ENCODE measurements around the gene DBF4B. TPM values are rescaled to one million over a fixed set of nuclear protein-coding genes. Genes with fewer than 3 reads are reported as not detected.
A peak's percentile ranks its signal among the peaks of the same experiment; 100 is the strongest.
"Not testable (repeated sequence)": the region's sequence is repeated elsewhere in the genome, so short reads cannot be mapped to it uniquely, and the experiment has no call there.

DBF4B gene
- total RNA-seq, 3 donors from 2014 or later, result 2.3 to 7.5 (median 3.2) TPM

- TF ChIP-seq POLR2A (IDR thresholded peaks at IDR 0.05) (no peak), POLR2AphosphoS5 (IDR thresholded peaks at IDR 0.05) (no peak)
- no peaks in the 10 kb centered on the region for H3K27me3 ChIP-seq
- intact Hi-C loops (cut with DNase I; ENCODE audit: low total_unique reads), result no loop called here
- peaks cover 0 to 7% of the 10 kb centered on the region in 2 donors for H3K4me1 ChIP-seq
- no peaks in the 10 kb centered on the region for H3K9me3 ChIP-seq
- no peak for DNase-seq (ENCODE audit: low spot score in 2 of 2)
- H3K27ac ChIP-seq, result peak overlapping the region; percentile 70 to 76
- H3K4me3 ChIP-seq, result peak overlapping the region; percentile 64 to 92 (median 87)
- no peaks in the 10 kb centered on the region for H3K36me3 ChIP-seq
Measured at GRCh38 chr17:44707755-44708400, 587 bp upstream of the DBF4B start.

- H3K36me3 ChIP-seq, result no peaks in the 10 kb centered on the region
- intact Hi-C loops (cut with DNase I; ENCODE audit: low total_unique reads), result no loop called here
- H3K4me3 ChIP-seq, result no peak overlapping the region
- no peak for TF ChIP-seq POLR2A (IDR thresholded peaks at IDR 0.05)
- TF ChIP-seq POLR2AphosphoS5 (IDR thresholded peaks at IDR 0.05), result no peak
- TF ChIP-seq CTCF (IDR thresholded peaks at IDR 0.05), result no peak
- no peak overlapping the region for H3K27ac ChIP-seq
- H3K27me3 ChIP-seq, result no peaks in the 10 kb centered on the region
- no peak for DNase-seq (ENCODE audit: low spot score in 2 of 2)
- H3K4me1 ChIP-seq, result no peaks in the 10 kb centered on the region
- no peaks in the 10 kb centered on the region for H3K9me3 ChIP-seq
Measured at GRCh38 chr17:44719444-44719843, 11.0 kb downstream of the DBF4B start.

GRCh38 chr17:44722254-44722653 is 13.8 kb downstream of the DBF4B start:
- no peaks in the 10 kb centered on the region for H3K36me3 ChIP-seq
- no peak overlapping the region for H3K4me3 ChIP-seq
- H3K9me3 ChIP-seq, result no peaks in the 10 kb centered on the region
- intact Hi-C loops (cut with DNase I; ENCODE audit: low total_unique reads), result no loop called here
- no peaks in the 10 kb centered on the region for H3K4me1 ChIP-seq
- H3K27me3 ChIP-seq, result no peaks in the 10 kb centered on the region
- TF ChIP-seq POLR2AphosphoS5 (IDR thresholded peaks at IDR 0.05) (no peak), CTCF (IDR thresholded peaks at IDR 0.05) (no peak), POLR2A (IDR thresholded peaks at IDR 0.05) (no peak)
- no peak overlapping the region for H3K27ac ChIP-seq
- DNase-seq (ENCODE audit: low spot score in 2 of 2), result no peak

- not testable (repeated sequence) for H3K36me3 ChIP-seq; H3K9me3 ChIP-seq; H3K4me1 ChIP-seq; H3K4me3 ChIP-seq; DNase-seq (ENCODE audit: low spot score in 2 of 2); H3K27me3 ChIP-seq; H3K27ac ChIP-seq
- intact Hi-C loops (cut with DNase I; ENCODE audit: low total_unique reads), result loop anchor here (5.0 kb wide), 1 partner anchor 1014 kb away; no protein-coding TSS in a partner anchor
Measured at GRCh38 chr17:44726121-44726520, 17.7 kb downstream of the DBF4B start.

GRCh38 chr17:44733753-44734152 is 25.3 kb downstream of the DBF4B start:
- intact Hi-C loops (cut with DNase I; ENCODE audit: low total_unique reads), result no loop called here
- Histone ChIP-seq H3K27me3 (no peaks in the 10 kb centered on the region), H3K4me3 (no peak overlapping the region), H3K27ac (no peak overlapping the region), H3K4me1 (no peaks in the 10 kb centered on the region), H3K36me3 (no peaks in the 10 kb centered on the region), H3K9me3 (no peaks in the 10 kb centered on the region)
- TF ChIP-seq POLR2A (IDR thresholded peaks at IDR 0.05) (no peak), POLR2AphosphoS5 (IDR thresholded peaks at IDR 0.05) (no peak), CTCF (IDR thresholded peaks at IDR 0.05) (no peak)
- DNase-seq (ENCODE audit: low spot score in 2 of 2), result no peak

GRCh38 chr17:44734272-44734671 is 25.8 kb downstream of the DBF4B start:
- TF ChIP-seq POLR2A (IDR thresholded peaks at IDR 0.05), result no peak
- no peak overlapping the region for H3K4me3 ChIP-seq
- no peak for DNase-seq (ENCODE audit: low spot score in 2 of 2)
- H3K27me3 ChIP-seq, result no peaks in the 10 kb centered on the region
- H3K36me3 ChIP-seq, result no peaks in the 10 kb centered on the region
- intact Hi-C loops (cut with DNase I; ENCODE audit: low total_unique reads), result no loop called here
- H3K9me3 ChIP-seq, result no peaks in the 10 kb centered on the region
- H3K27ac ChIP-seq, result no peak overlapping the region
- H3K4me1 ChIP-seq, result no peaks in the 10 kb centered on the region
